ENCODE data around the gene MYO5B. TPM values are rescaled to one million over a fixed set of nuclear protein-coding genes. Genes with fewer than 3 reads are reported as not detected.

The MYO5B gene
- total RNA-seq, 1 donor: under 0.01 TPM

GRCh38 chr18:50166901-50167300 lies 28.0 kb downstream of the MYO5B start:
- H3K4me3 ChIP-seq (ENCODE audit: low read depth, low read length): no peak overlapping the region
- no peak for DNase-seq (ENCODE audit: low read depth)
- TF ChIP-seq, protein P1, sequence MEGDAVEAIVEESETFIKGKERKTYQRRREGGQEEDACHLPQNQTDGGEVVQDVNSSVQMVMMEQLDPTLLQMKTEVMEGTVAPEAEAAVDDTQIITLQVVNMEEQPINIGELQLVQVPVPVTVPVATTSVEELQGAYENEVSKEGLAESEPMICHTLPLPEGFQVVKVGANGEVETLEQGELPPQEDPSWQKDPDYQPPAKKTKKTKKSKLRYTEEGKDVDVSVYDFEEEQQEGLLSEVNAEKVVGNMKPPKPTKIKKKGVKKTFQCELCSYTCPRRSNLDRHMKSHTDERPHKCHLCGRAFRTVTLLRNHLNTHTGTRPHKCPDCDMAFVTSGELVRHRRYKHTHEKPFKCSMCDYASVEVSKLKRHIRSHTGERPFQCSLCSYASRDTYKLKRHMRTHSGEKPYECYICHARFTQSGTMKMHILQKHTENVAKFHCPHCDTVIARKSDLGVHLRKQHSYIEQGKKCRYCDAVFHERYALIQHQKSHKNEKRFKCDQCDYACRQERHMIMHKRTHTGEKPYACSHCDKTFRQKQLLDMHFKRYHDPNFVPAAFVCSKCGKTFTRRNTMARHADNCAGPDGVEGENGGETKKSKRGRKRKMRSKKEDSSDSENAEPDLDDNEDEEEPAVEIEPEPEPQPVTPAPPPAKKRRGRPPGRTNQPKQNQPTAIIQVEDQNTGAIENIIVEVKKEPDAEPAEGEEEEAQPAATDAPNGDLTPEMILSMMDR (IDR thresholded peaks at IDR 0.05; ENCODE audit: insufficient read depth, low read depth, low read length): no peak

DNA sequence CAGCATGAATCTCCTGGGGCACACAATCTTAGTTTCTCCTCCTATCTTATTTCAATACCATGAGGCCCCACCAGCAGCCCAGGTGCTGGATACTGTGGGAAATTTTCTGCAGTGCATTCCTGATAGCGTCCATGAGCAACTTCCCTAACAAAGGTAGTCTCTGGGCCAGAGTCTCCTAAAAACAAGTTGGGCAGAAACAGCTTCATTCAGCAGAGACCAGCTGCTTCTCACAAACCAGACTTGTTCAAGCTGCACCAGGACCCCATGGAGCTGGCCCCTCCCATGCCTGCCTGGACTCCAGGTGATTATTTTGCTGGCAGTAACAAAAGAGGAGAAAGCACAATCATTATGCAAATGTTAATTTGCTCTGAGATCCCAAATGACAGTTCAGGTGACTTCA lies 31.4 kb downstream of the MYO5B start:
- H3K4me3 ChIP-seq (ENCODE audit: low read depth, low read length): no peak overlapping the region
- no peak for DNase-seq (ENCODE audit: low read depth)
- TF ChIP-seq, protein P1 (IDR thresholded peaks at IDR 0.05; ENCODE audit: insufficient read depth, low read depth, low read length): no peak

- no peak for DNase-seq (ENCODE audit: low read depth)
- H3K4me3 ChIP-seq (ENCODE audit: low read depth, low read length): no peak overlapping the region
- TF ChIP-seq, protein P1 (IDR thresholded peaks at IDR 0.05; ENCODE audit: insufficient read depth, low read depth, low read length): no peak
These were observed 32.3 kb downstream of the MYO5B start for GRCh38 chr18:50162486-50163304.

- H3K4me3 ChIP-seq (ENCODE audit: low read depth, low read length): no peak overlapping the region
- TF ChIP-seq, protein P1 (IDR thresholded peaks at IDR 0.05; ENCODE audit: insufficient read depth, low read depth, low read length): no peak
- no peak for DNase-seq (ENCODE audit: low read depth)
These were observed 33.2 kb downstream of the MYO5B start for GRCh38 chr18:50161597-50162205.

DNA sequence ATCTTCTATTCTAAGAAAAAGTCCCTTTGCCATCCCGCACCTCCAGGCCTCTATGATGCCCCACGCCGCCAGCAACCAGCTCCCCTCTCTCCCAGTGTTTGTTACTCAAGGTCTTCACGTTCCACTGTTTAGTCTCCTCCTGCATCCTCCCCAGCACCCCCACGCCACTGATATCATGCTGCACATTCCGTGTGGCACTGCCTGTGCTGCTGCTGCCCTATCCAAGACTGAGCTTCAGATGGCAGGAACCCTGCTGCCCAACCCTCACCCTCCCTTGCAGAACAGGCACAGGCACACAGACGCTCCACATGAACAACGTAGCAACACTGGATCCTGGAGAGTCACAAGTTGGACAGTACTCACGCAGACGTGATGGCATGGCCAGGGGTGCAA lies 35.3 kb downstream of the MYO5B start:
- DNase-seq (ENCODE audit: low read depth): no peak
- no peak overlapping the region for H3K4me3 ChIP-seq (ENCODE audit: low read depth, low read length)
- TF ChIP-seq, protein P1 (IDR thresholded peaks at IDR 0.05; ENCODE audit: insufficient read depth, low read depth, low read length): no peak

- TF ChIP-seq, protein P1 (IDR thresholded peaks at IDR 0.05; ENCODE audit: insufficient read depth, low read depth, low read length): no peak
- DNase-seq (ENCODE audit: low read depth): no peak
- H3K4me3 ChIP-seq (ENCODE audit: low read depth, low read length): no peak overlapping the region
These were observed 35.9 kb downstream of the MYO5B start for GRCh38 chr18:50158866-50159653.
